ACC112 (cell line): Measurements from ENCODE around the gene CPXM1.
"Not testable (repeated sequence)": the region's sequence is repeated elsewhere in the genome, so short reads cannot be mapped to it uniquely, and the experiment has no call there.

Source experiments
- H2AFZ ChIP-seq: fragments of 200-600 bp; sonication (generic); one replicate; pipeline ENCODE4 v1.6.0; 2017; ENCODE audit warnings: antibody characterized with exemption, low read length; ENCODE audit not compliant: unreplicated experiment
- H3K27ac ChIP-seq: fragments of 200-600 bp; sonication (generic); 2 replicates; pipeline ENCODE4 v1.5.1; 2014; ENCODE audit warnings: low read depth, mild to moderate bottlenecking, antibody characterized with exemption, low read length, moderate library complexity
- H3K27me3 ChIP-seq: fragments of 200-600 bp; sonication (generic); 2 replicates; pipeline ENCODE4 v1.6.1; 2014; ENCODE audit warnings: mild to moderate bottlenecking, antibody characterized with exemption, low read length, moderate library complexity, mixed read lengths; ENCODE audit not compliant: insufficient read depth
- H3K36me3 ChIP-seq: fragments of 200-600 bp; sonication (generic); 2 replicates; pipeline ENCODE4 v1.6.1; 2016; ENCODE audit warnings: mild to moderate bottlenecking, antibody characterized with exemption, low read length, moderate library complexity, mixed read lengths; ENCODE audit not compliant: insufficient read depth
- H3K4me1 ChIP-seq: fragments of 200-600 bp; sonication (generic); one replicate; pipeline ENCODE4 v1.6.1; 2016; ENCODE audit warnings: low read length, mixed read lengths; ENCODE audit not compliant: insufficient read depth, unreplicated experiment, control insufficient read depth
- H3K4me3 ChIP-seq: fragments of 200-600 bp; sonication (generic); 2 replicates; pipeline ENCODE4 v1.5.1; 2014; ENCODE audit warnings: mild to moderate bottlenecking, low read depth, low read length
- H3K79me2 ChIP-seq: fragments of 200-600 bp; sonication (generic); one replicate; pipeline ENCODE4 v1.6.0; 2016; ENCODE audit warnings: low read length; ENCODE audit not compliant: control insufficient read depth, unreplicated experiment, insufficient read depth

CPXM1 gene

DNA sequence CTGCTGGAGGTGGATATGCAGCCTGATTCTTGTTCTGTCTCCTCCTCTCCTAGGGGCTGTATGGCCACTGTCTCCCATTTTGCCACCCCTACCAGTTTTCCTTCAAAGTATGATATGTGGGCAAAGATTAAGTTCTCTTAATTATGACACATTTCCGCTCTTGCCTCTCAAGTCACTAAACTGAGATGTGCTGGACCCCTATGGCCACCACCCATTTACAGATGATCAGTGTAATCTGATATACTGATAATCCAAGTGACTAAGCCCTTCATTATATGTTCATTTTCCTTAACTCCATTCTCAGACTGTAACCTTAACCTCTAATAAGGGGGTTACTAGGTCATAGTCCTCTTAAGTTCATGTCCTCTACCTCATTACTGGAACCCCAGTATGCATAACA is 13.6 kb upstream of the CPXM1 start:
- H2AFZ ChIP-seq, result no peak overlapping the region
- no peaks in the 10 kb centered on the region for H3K79me2 ChIP-seq
- peak overlapping the region; percentile 41; the same call in 1 of the 2 replicates for H3K4me3 ChIP-seq
- no peaks in the 10 kb centered on the region for H3K27me3 ChIP-seq
- H3K36me3 ChIP-seq, result no peaks in the 10 kb centered on the region
- H3K4me1 ChIP-seq, result peaks cover 28% of the 10 kb centered on the region
- peak overlapping the region; percentile 53; the same call in 1 of the 2 replicates for H3K27ac ChIP-seq

DNA sequence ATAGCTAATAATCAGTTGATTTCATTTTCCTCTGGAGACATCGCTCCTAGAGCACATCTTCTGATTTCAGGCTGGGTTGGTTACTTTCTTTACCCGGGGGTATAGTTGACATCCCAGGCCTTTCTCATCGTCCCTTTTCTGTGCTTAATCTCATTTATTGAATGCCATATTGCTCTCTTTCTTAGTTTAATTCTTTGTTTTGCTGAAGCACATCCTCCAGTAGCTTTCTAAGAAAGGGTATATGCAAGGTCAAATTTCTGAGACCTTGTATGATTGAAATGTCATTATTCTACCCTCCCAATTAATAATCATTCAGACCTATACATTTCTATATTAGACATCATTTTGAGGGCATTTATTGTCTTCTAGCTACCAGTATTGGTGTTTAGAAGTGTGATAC is 11.8 kb upstream of the CPXM1 start:
- Histone ChIP-seq H3K27ac (no peak overlapping the region), H3K4me3 (no peak overlapping the region), H3K27me3 (peaks cover 8% of the 10 kb centered on the region), H3K36me3 (no peaks in the 10 kb centered on the region), H3K4me1 (peaks cover 28% of the 10 kb centered on the region), H2AFZ (no peak overlapping the region), H3K79me2 (no peaks in the 10 kb centered on the region)

DNA sequence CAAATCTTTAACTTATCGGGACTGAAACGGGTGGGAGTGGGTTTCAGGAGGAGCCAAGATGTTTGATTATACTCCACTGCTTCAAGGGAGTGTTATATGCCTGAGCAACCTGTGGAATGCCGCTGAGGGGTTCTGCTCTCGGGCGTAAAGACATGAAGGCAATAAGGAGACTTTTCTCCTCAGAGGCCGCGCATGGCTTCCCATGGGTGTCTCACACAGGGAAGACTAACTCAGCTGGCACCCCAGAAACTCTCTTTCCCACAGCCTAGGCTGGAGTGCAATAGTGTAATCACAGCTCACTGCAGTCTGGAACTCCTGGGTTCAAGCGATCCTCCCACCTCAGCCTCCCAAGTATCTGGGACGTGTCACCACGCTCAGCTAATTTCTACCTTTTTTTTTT is 9.3 kb upstream of the CPXM1 start:
- no peak overlapping the region for H3K4me3 ChIP-seq
- no peak overlapping the region for H2AFZ ChIP-seq
- H3K36me3 ChIP-seq, result no peaks in the 10 kb centered on the region
- H3K79me2 ChIP-seq, result no peaks in the 10 kb centered on the region
- H3K4me1 ChIP-seq, result peaks cover 13% of the 10 kb centered on the region
- H3K27me3 ChIP-seq, result peaks cover 29% of the 10 kb centered on the region
- H3K27ac ChIP-seq, result no peak overlapping the region

GRCh38 chr20:2807929-2808328 is 7.5 kb upstream of the CPXM1 start:
- not testable (repeated sequence) for H3K4me3 ChIP-seq, H2AFZ ChIP-seq, H3K36me3 ChIP-seq, H3K79me2 ChIP-seq, H3K4me1 ChIP-seq, H3K27ac ChIP-seq
- H3K27me3 ChIP-seq, result peaks cover 42% of the 10 kb centered on the region

GRCh38 chr20:2807019-2807418 is 6.6 kb upstream of the CPXM1 start:
- no peaks in the 10 kb centered on the region for H3K4me1 ChIP-seq
- no peak overlapping the region for H3K4me3 ChIP-seq
- no peaks in the 10 kb centered on the region for H3K79me2 ChIP-seq
- H3K36me3 ChIP-seq, result no peaks in the 10 kb centered on the region
- H3K27ac ChIP-seq, result no peak overlapping the region
- peaks cover 50% of the 10 kb centered on the region for H3K27me3 ChIP-seq
- no peak overlapping the region for H2AFZ ChIP-seq

GRCh38 chr20:2806351-2806701 is 5.9 kb upstream of the CPXM1 start:
- Histone ChIP-seq H3K36me3 (no peaks in the 10 kb centered on the region), H3K27me3 (peaks cover 56% of the 10 kb centered on the region), H3K79me2 (no peaks in the 10 kb centered on the region), H3K4me3 (no peak overlapping the region), H3K4me1 (no peaks in the 10 kb centered on the region), H2AFZ (no peak overlapping the region), H3K27ac (no peak overlapping the region)

GRCh38 chr20:2805689-2806350 is 5.4 kb upstream of the CPXM1 start:
- Histone ChIP-seq H3K4me3 (no peak overlapping the region), H2AFZ (no peak overlapping the region), H3K36me3 (no peaks in the 10 kb centered on the region), H3K27me3 (peaks cover 61% of the 10 kb centered on the region), H3K27ac (no peak overlapping the region), H3K4me1 (no peaks in the 10 kb centered on the region), H3K79me2 (no peaks in the 10 kb centered on the region)

GRCh38 chr20:2804852-2805688 is 4.6 kb upstream of the CPXM1 start:
- no peak overlapping the region for H3K4me3 ChIP-seq
- no peaks in the 10 kb centered on the region for H3K79me2 ChIP-seq
- peaks cover 68% of the 10 kb centered on the region for H3K27me3 ChIP-seq
- H3K4me1 ChIP-seq, result no peaks in the 10 kb centered on the region
- H2AFZ ChIP-seq, result no peak overlapping the region
- no peaks in the 10 kb centered on the region for H3K36me3 ChIP-seq
- no peak overlapping the region for H3K27ac ChIP-seq

DNA sequence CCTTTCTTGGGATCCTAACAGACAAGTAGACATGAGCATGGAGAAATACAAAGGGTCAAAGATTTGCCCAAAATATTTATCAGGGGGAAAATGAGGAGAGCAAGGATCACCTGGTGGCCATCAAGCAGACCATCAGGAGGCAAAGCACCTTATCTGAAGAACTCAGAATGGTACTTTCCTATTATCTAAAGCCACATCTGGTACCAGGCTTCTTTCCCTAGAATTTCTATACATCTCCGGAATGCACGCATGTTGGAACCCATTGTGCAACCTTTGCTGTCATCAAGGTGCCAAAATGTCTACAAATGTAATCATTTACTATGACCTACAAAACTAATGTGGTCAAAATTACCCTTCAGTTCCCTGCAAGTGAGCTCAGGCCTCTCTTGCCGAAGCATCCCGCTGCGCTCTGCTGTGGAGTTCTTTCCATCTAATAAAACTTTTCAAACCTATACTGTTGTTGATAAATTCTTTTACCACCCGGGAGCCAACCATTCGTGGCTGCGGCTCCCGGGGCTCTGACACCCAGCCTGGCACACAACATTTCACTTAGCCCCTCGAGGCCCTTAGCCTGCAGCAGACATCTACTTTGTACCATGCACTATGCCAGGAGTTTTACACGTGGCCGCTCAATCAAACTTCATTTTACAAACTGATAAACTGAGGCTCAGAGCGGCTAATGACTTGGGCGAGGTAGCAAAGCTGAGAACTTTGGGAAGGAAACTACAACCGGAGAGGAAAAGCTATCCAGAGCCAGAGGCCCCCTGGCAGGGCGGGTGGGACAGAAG is 3.8 kb upstream of the CPXM1 start:
- Histone ChIP-seq H3K79me2 (no peaks in the 10 kb centered on the region), H3K27me3 (peaks cover 77% of the 10 kb centered on the region)

GRCh38 chr20:2801286-2801728 is 880 bp upstream of the CPXM1 start:
- no peak overlapping the region for H3K4me3 ChIP-seq
- H2AFZ ChIP-seq, result no peak overlapping the region

More for the DNA sequence above, 3.8 kb upstream of the CPXM1 start:
- H3K4me3 ChIP-seq, result no peak overlapping the region
- no peak overlapping the region for H3K27ac ChIP-seq
- H2AFZ ChIP-seq, result no peak overlapping the region
- H3K4me1 ChIP-seq, result no peaks in the 10 kb centered on the region
- no peaks in the 10 kb centered on the region for H3K36me3 ChIP-seq

More at GRCh38 chr20:2801286-2801728, 880 bp upstream of the CPXM1 start:
- no peaks in the 10 kb centered on the region for H3K79me2 ChIP-seq
- H3K27ac ChIP-seq, result no peak overlapping the region
- no peaks in the 10 kb centered on the region for H3K4me1 ChIP-seq
- H3K27me3 ChIP-seq, result peaks cover 65% of the 10 kb centered on the region
- H3K36me3 ChIP-seq, result no peaks in the 10 kb centered on the region
